NCI-H2227 treated with DMSO at 0.1 percent for 48 hours (cell line): ENCODE data around the gene NUDT14.
A peak's percentile ranks its signal among the peaks of the same experiment; 100 is the strongest.

Experiments used
- DNase-seq: peaks from one replicate; lab custom pipeline; 2025; lab: John Stamatoyannopoulos, UW

The NUDT14 gene

GRCh38 chr14:105212541-105213300 lies 31.6 kb upstream of the NUDT14 start:
- no peak for DNase-seq

GRCh38 chr14:105211758-105212089 lies 30.6 kb upstream of the NUDT14 start:
- no peak for DNase-seq

GRCh38 chr14:105211086-105211757 lies 30.1 kb upstream of the NUDT14 start:
- DNase-seq = no peak

GRCh38 chr14:105210266-105211025 lies 29.3 kb upstream of the NUDT14 start:
- no peak for DNase-seq

- no peak for DNase-seq
Observed at GRCh38 chr14:105209646-105210045, 28.5 kb upstream of the NUDT14 start.

- DNase-seq = no peak
Observed at GRCh38 chr14:105209091-105209490, 28.0 kb upstream of the NUDT14 start.

GRCh38 chr14:105208738-105209075 lies 27.6 kb upstream of the NUDT14 start:
- no peak for DNase-seq

GRCh38 chr14:105207996-105208737 lies 27.1 kb upstream of the NUDT14 start:
- no peak for DNase-seq

- no peak for DNase-seq
Observed at GRCh38 chr14:105207460-105207901, 26.4 kb upstream of the NUDT14 start.

GRCh38 chr14:105206873-105207272 lies 25.8 kb upstream of the NUDT14 start:
- DNase-seq = no peak

GRCh38 chr14:105205673-105206208 lies 24.6 kb upstream of the NUDT14 start:
- no peak for DNase-seq

- DNase-seq = no peak
Observed at GRCh38 chr14:105204931-105205672, 24.0 kb upstream of the NUDT14 start.

- DNase-seq = no peak
Observed at GRCh38 chr14:105204206-105204930, 23.3 kb upstream of the NUDT14 start.

GRCh38 chr14:105203701-105204100 lies 22.6 kb upstream of the NUDT14 start:
- no peak for DNase-seq

GRCh38 chr14:105203057-105203531 lies 22.0 kb upstream of the NUDT14 start:
- peak; percentile 35 for DNase-seq

- DNase-seq = no peak
Observed at GRCh38 chr14:105201925-105202513, 20.9 kb upstream of the NUDT14 start.

GRCh38 chr14:105201156-105201924 lies 20.2 kb upstream of the NUDT14 start:
- no peak for DNase-seq

GRCh38 chr14:105200641-105201040 lies 19.5 kb upstream of the NUDT14 start:
- no peak for DNase-seq

- DNase-seq = no peak
Observed at GRCh38 chr14:105200074-105200473, 19.0 kb upstream of the NUDT14 start.
